Measurements from ENCODE around the gene WRAP73.

WRAP73 gene

DNA sequence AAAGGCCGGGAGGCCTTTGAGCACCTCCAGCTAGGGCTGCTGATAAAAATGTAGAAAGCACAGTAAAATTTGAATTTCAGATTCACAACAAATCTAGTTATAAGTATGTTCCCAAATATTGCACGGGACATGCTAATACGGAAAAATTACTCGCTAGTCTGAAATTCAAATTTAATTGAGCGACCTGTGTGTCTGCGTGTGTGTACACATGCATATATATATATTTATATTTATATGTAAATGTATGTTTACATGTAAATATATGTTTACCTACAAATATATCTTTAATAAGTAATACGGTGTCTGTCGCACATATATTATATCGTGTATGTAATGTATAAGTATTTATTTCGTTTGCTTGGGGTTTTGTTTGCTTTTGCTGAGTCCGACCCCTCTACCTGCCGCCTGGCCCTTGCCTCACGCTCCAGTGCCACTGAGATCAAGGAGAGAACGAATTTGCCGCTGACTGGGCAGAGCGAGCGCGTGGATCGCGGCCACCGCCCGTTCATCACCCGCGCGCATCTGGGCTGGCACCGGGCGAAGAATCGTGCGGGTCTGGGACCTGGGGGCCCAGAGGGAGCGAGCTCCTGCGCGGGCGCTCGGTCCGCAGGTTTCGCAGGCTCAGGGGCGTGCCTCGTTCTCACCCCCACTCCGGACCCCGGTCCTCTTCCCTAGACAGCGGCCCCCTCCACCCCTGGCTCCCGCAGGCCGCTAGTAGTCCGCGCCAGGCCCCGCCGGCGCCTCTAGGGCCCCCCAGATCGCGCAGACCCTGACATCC, 534 bp upstream of the WRAP73 start:
- in situ Hi-C loops (cut with HindIII; ENCODE audit: low sequenced_read_pairs), result no loop called here

- in situ Hi-C loops (cut with HindIII; ENCODE audit: low sequenced_read_pairs), result loop anchor here (10.0 kb wide), 1 partner anchor 98 kb away; no protein-coding TSS in a partner anchor
Observed at GRCh38 chr1:3646596-3646995, 3.3 kb downstream of the WRAP73 start.

DNA sequence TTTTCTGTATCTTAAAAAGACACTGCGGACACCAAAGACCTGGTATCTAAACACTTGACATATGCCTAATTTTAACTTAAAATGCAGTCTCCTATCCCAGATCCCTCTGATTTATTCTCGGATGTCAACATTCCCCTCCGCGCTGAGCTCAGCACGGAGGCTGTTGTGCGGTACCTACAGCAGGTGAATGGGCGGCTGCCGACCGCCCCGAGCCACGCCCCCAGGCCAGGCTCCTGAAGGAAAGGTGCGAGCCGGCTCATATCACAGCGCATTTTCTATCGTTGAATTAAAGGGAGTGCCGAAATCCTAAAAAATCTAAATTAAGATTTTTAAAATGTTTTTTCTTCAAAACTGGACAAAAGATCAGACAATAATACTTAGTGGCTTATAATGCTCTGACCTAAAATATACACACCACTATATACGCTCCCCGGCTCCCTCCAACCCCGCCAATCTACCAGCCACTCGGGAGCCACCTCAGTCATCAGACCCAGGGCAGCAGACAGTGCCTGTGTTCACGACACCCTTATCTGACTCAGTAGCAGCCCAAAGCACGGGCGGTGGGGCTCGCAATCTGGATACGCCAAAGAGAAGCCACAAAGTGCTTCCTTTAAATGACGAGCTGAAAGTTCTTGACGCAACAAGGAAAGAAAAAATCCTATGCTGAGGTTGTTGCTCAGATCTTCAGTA, 4.1 kb downstream of the WRAP73 start:
- in situ Hi-C loops (cut with HindIII; ENCODE audit: low sequenced_read_pairs), result loop anchor here (10.0 kb wide), 1 partner anchor 99 kb away; no protein-coding TSS in a partner anchor

- in situ Hi-C loops (cut with HindIII; ENCODE audit: low sequenced_read_pairs), result loop anchor here (10.0 kb wide), 1 partner anchor 100 kb away; no protein-coding TSS in a partner anchor
Observed at GRCh38 chr1:3645247-3645646, 4.7 kb downstream of the WRAP73 start.

GRCh38 chr1:3644273-3644672, 5.6 kb downstream of the WRAP73 start:
- in situ Hi-C loops (cut with HindIII; ENCODE audit: low sequenced_read_pairs), result loop anchor here (10.0 kb wide), 1 partner anchor 101 kb away; no protein-coding TSS in a partner anchor

GRCh38 chr1:3642919-3643675, 6.8 kb downstream of the WRAP73 start:
- in situ Hi-C loops (cut with HindIII; ENCODE audit: low sequenced_read_pairs), result loop anchor here (10.0 kb wide), 1 partner anchor 102 kb away; no protein-coding TSS in a partner anchor

GRCh38 chr1:3641816-3642215, 8.1 kb downstream of the WRAP73 start:
- in situ Hi-C loops (cut with HindIII; ENCODE audit: low sequenced_read_pairs), result loop anchor here (10.0 kb wide), 1 partner anchor 103 kb away; no protein-coding TSS in a partner anchor

DNA sequence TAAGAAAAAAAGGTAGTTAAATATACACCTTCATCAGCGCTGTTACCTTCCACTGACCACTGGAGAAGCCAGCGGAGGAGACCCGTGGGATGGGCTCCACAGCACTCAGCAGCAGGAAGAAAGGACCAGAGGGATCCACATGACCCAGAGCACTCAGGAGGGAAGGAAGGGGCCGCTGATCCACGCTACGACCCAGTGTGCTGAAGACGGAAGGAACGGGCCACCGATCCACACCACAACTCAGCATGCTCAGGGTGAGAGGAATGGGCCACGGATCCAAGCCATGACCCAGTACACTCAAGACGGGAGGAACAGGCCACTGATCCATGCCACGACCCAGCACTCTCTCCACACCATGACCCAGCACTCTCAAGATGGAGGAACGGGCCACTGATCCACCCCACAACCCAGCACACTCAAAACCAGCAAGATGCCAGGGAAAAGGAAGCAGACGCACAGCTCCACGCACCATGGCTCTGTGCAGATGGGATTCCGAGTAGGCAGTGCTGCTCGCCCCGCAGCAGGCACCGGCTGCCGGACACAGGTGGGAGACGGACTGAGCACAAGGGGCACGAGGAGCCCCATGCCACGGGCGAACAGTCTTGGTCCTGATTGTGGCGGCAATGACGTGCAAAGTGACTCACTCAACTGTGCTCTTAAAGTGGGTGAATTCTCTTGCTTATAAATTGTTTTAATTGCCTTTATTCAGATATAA, 8.7 kb downstream of the WRAP73 start:
- in situ Hi-C loops (cut with HindIII; ENCODE audit: low sequenced_read_pairs), result loop anchor here (10.0 kb wide), 1 partner anchor 104 kb away; no protein-coding TSS in a partner anchor

DNA sequence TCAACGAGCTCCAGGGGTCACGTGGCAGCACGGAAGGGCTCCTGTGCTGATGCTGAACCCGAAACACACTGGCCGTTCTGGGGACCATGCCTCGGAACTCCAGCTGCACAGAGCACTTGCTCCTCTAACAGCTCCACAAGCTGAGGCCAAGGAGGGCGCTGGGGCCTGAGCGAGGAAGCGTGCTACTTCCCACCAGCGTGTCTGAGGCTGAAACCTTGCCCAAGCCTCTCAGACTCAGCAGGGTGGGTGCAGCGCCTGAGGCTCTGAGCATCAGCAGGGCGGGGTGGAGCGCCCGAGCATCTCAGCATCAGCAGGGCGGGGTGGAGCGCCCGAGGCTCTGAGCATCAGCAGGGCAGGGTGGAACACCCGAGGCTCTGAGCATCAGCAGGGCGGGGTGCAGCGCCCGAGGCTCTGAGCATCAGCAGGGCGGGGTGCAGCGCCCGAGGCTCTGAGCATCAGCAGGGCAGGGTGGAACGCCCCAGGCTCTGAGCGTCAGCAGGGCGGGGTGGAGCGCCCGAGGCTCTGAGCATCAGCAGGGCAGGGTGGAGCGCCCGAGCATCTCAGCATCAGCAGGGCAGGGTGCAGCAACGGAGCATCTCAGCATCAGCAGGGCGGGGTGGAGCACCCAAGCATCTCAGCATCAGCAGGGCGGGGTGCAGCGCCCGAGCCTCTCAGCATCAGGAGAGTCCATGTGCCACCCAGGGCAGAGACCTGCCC, 9.6 kb downstream of the WRAP73 start:
- in situ Hi-C loops (cut with HindIII; ENCODE audit: low sequenced_read_pairs), result loop anchor here (10.0 kb wide), 1 partner anchor 105 kb away; no protein-coding TSS in a partner anchor

- in situ Hi-C loops (cut with HindIII; ENCODE audit: low sequenced_read_pairs), result no loop called here
Observed at GRCh38 chr1:3639397-3639911, 10.4 kb downstream of the WRAP73 start.

GRCh38 chr1:3638676-3639075, 11.2 kb downstream of the WRAP73 start:
- in situ Hi-C loops (cut with HindIII; ENCODE audit: low sequenced_read_pairs), result no loop called here

DNA sequence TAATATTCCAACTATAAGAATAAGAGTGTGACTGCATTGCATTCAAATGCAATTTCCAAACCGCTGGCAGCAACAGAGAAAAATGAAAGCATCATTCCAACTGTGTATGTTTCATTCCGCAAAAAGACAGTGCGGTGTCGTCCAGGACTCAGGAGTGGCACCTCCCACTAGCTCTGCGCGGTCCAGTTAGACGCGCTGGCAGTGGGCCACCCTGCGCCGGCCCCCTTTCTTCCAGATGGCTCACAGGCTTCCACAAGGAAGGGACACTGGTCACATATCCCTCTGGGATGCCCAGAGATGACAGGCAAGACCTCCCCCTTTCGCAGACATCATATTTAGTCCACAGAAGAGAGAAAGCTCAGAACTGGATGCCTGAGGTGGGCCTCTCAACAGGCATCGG, 11.9 kb downstream of the WRAP73 start:
- in situ Hi-C loops (cut with HindIII; ENCODE audit: low sequenced_read_pairs), result no loop called here

- in situ Hi-C loops (cut with HindIII; ENCODE audit: low sequenced_read_pairs), result no loop called here
Observed at GRCh38 chr1:3636531-3636930, 13.4 kb downstream of the WRAP73 start.

DNA sequence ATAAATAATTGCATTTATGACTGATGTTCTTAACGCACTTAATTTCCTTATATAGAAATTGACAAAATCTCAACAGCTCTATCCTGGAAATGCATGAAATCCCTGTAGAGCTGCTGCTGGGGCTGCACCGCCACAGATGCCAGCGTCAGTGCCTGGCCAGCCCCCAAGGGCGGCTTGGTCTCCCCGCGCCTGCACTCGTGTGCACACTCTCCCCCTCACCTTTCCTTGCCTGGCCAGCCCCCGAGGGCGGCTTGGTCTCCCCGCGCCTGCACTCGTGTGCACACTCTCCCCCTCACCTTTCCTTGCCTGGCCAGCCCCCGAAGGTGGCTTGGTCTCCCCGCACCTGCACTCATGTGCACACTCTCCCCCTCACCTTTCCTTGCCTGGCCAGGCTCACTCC, 13.8 kb downstream of the WRAP73 start:
- in situ Hi-C loops (cut with HindIII; ENCODE audit: low sequenced_read_pairs), result no loop called here

GRCh38 chr1:3634059-3634800, 15.7 kb downstream of the WRAP73 start:
- in situ Hi-C loops (cut with HindIII; ENCODE audit: low sequenced_read_pairs), result no loop called here

GRCh38 chr1:3633344-3634058, 16.4 kb downstream of the WRAP73 start:
- in situ Hi-C loops (cut with HindIII; ENCODE audit: low sequenced_read_pairs), result no loop called here

- in situ Hi-C loops (cut with HindIII; ENCODE audit: low sequenced_read_pairs), result no loop called here
Observed at GRCh38 chr1:3632716-3633343, 17.1 kb downstream of the WRAP73 start.

- in situ Hi-C loops (cut with HindIII; ENCODE audit: low sequenced_read_pairs), result no loop called here
Observed at GRCh38 chr1:3632298-3632697, 17.6 kb downstream of the WRAP73 start.

Data from endothelial cell of hepatic sinusoid (primary cell).